H1 (cell line): ENCODE data around the gene WDR35. TPM values are rescaled to one million over a fixed set of nuclear protein-coding genes. Genes with fewer than 3 reads are reported as not detected.
A peak's percentile ranks its signal among the peaks of the same experiment; 100 is the strongest.

Experiments
- CTCF ChIA-PET: fragments of 300-600 bp; sonication (Branson Sonifier 250); formaldehyde crosslinking; loops from one replicate; lab custom pipeline; 2021; ENCODE audit not compliant: partially characterized antibody; lab: Charles Lee
- POLR2A ChIA-PET: fragments of 300-600 bp; sonication (Branson Sonifier 250); formaldehyde crosslinking; loops from one replicate; lab custom pipeline; 2021; ENCODE audit warnings: inconsistent platforms; ENCODE audit not compliant: partially characterized antibody; lab: Charles Lee
- DNase-seq, 2 experiments: peaks; one replicate each; pipeline versions ENCODE4 v3.0.0 to v3.0.0-alpha.2; 2010 to 2022; ENCODE audit warnings: low spot score in 2 of 2, low read depth in 1 of 2, mixed read lengths in 1 of 2
- FAIRE-seq: peaks from 2 replicates; lab custom pipeline; 2011; peaks lifted over from hg19 to GRCh38; lab: Jason Lieb, UNC
- H2AFZ ChIP-seq: 2 replicates; pipeline ENCODE4 v1.8.1; 2012; ENCODE audit warnings: low read length, inconsistent platforms
- H2AK5ac ChIP-seq: 2 replicates; pipeline ENCODE4 v1.6.1; 2013; ENCODE audit warnings: low read depth, low read length
- H2BK120ac ChIP-seq: replicated peaks from 2 replicates; pipeline ENCODE3; 2013; ENCODE audit warnings: low read depth, low read length, inconsistent platforms
- H2BK12ac ChIP-seq: 2 replicates; pipeline ENCODE4 v1.6.1; 2013; ENCODE audit warnings: low read depth, low read length
- H2BK15ac ChIP-seq: 2 replicates; pipeline ENCODE4 v1.6.1; 2013; ENCODE audit warnings: low read length
- H2BK20ac ChIP-seq: 2 replicates; pipeline ENCODE4 v1.6.1; 2013; ENCODE audit warnings: low read length
- H2BK5ac ChIP-seq: 2 replicates; pipeline ENCODE4 v1.6.1; 2013; ENCODE audit warnings: low read depth, low read length
- H3K14ac ChIP-seq: 2 replicates; pipeline ENCODE4 v1.6.1; 2013; ENCODE audit warnings: inconsistent platforms; ENCODE audit not compliant: insufficient read length
- H3K18ac ChIP-seq: 2 replicates; pipeline ENCODE4 v1.6.1; 2013; ENCODE audit warnings: low read length; ENCODE audit errors: extremely low read depth
- H3K23ac ChIP-seq: 2 replicates; pipeline ENCODE4 v1.6.1; 2013; ENCODE audit warnings: inconsistent platforms; ENCODE audit not compliant: insufficient read length
- H3K23me2 ChIP-seq: 2 replicates; pipeline ENCODE4 v1.6.1; 2013; ENCODE audit warnings: low read depth, low read length
- H3K27ac ChIP-seq: 2 replicates; pipeline ENCODE4 v1.6.1; 2011; ENCODE audit warnings: low read depth, low read length, inconsistent platforms
- H3K27me3 ChIP-seq, 4 experiments: replicated peaks in 1 of 4; 1 replicate in 1 of 4; 2 replicates in 3 of 4; pipeline versions ENCODE4 v1.6.1 to v1.8.1; 2011 to 2013; ENCODE audit warnings: low read length in 3 of 4, mild to moderate bottlenecking in 3 of 4, inconsistent platforms in 2 of 4, mixed read lengths in 2 of 4, moderate library complexity in 1 of 4; ENCODE audit not compliant: control insufficient read depth in 3 of 4, insufficient read depth in 3 of 4; ENCODE audit errors: extremely low read depth in 1 of 4
- H3K36me3 ChIP-seq, 4 experiments: 2 replicates each; pipeline versions ENCODE4 v1.6.1 to v1.8.1; 2011 to 2013; ENCODE audit warnings: mild to moderate bottlenecking in 4 of 4, low read length in 3 of 4, moderate library complexity in 2 of 4, control low read depth in 1 of 4, inconsistent platforms in 1 of 4; ENCODE audit not compliant: insufficient read depth in 4 of 4, control insufficient read depth in 2 of 4
- H3K4ac ChIP-seq: replicated peaks from 2 replicates; pipeline ENCODE3; 2013; ENCODE audit warnings: low read length, low read depth, mixed read lengths, inconsistent platforms; ENCODE audit not compliant: insufficient read length
- H3K4me1 ChIP-seq, 4 experiments: replicated peaks in 1 of 4; 1 replicate in 1 of 4; 2 replicates in 3 of 4; pipeline versions ENCODE4 v1.6.1 to v1.8.1; 2011 to 2013; ENCODE audit warnings: low read length in 3 of 4, inconsistent platforms in 2 of 4, mixed read lengths in 1 of 4; ENCODE audit not compliant: insufficient read depth in 4 of 4, control insufficient read depth in 3 of 4
- H3K4me2 ChIP-seq, 2 experiments: 2 replicates each; pipeline versions ENCODE4 v1.6.1 to v1.8.1; 2011 to 2013; ENCODE audit warnings: low read depth in 2 of 2, low read length in 2 of 2, control low read depth in 1 of 2, inconsistent platforms in 1 of 2, mild to moderate bottlenecking in 1 of 2; ENCODE audit not compliant: insufficient read depth in 1 of 2
- H3K4me3 ChIP-seq, 4 experiments: fragments of 200-600, 300-600 bp in 1 of 4; sonication (generic), shearing (Covaris generic), sonication (Bioruptor Twin) in 1 of 4; 2 replicates each; pipeline versions ENCODE4 v1.5.1 to v1.8.1; 2011 to 2016; ENCODE audit warnings: low read length in 4 of 4, low read depth in 3 of 4, control low read depth in 2 of 4, inconsistent platforms in 2 of 4, mild to moderate bottlenecking in 2 of 4, mixed read lengths in 1 of 4, moderate library complexity in 1 of 4; ENCODE audit not compliant: insufficient read depth in 2 of 4; ENCODE audit errors: extremely low read depth in 1 of 4
- H3K56ac ChIP-seq: replicated peaks from 2 replicates; pipeline ENCODE3; 2013; ENCODE audit warnings: low read depth, mild to moderate bottlenecking, mixed read lengths, low read length, inconsistent platforms; ENCODE audit not compliant: insufficient read length
- H3K79me1 ChIP-seq: 2 replicates; pipeline ENCODE4 v1.6.1; 2013; ENCODE audit warnings: low read depth, low read length, control low read depth
- H3K79me2 ChIP-seq, 2 experiments: 2 replicates each; pipeline versions ENCODE4 v1.6.1 to v1.8.1; 2012 to 2013; ENCODE audit warnings: low read length in 2 of 2, mild to moderate bottlenecking in 2 of 2, inconsistent platforms in 1 of 2; ENCODE audit not compliant: insufficient read depth in 2 of 2, control insufficient read depth in 1 of 2
- H3K9ac ChIP-seq, 4 experiments: replicated peaks in 1 of 4; 1 replicate in 1 of 4; 2 replicates in 3 of 4; pipeline versions ENCODE4 v1.6.1 to v1.8.1; 2011 to 2013; ENCODE audit warnings: low read depth in 3 of 4, low read length in 3 of 4, control low read depth in 2 of 4, mild to moderate bottlenecking in 2 of 4, moderate library complexity in 2 of 4, inconsistent platforms in 1 of 4; ENCODE audit errors: extremely low read depth in 1 of 4
- H3K9me3 ChIP-seq, 2 experiments: 2 replicates each; pipeline versions ENCODE4 v1.6.1 to v1.8.1; 2012 to 2013; ENCODE audit warnings: mild to moderate bottlenecking in 2 of 2, moderate library complexity in 2 of 2, control low read depth in 1 of 2, inconsistent platforms in 1 of 2, low read depth in 1 of 2, low read length in 1 of 2, mixed read lengths in 1 of 2; ENCODE audit not compliant: insufficient read depth in 2 of 2
- H4K20me1 ChIP-seq, 2 experiments: replicated peaks in 1 of 2; 2 replicates each; pipeline versions ENCODE3 to v1.8.1; 2011 to 2013; ENCODE audit warnings: inconsistent platforms in 2 of 2, low read length in 2 of 2, mild to moderate bottlenecking in 1 of 2; ENCODE audit not compliant: insufficient read depth in 2 of 2, control insufficient read depth in 1 of 2
- H4K5ac ChIP-seq: 2 replicates; pipeline ENCODE4 v1.6.1; 2013; ENCODE audit warnings: low read length, low read depth, mixed read lengths, inconsistent platforms; ENCODE audit not compliant: insufficient read length
- H4K8ac ChIP-seq: 2 replicates; pipeline ENCODE4 v1.8.0; 2013; ENCODE audit warnings: mild to moderate bottlenecking, moderate library complexity, low read length, inconsistent platforms; ENCODE audit not compliant: insufficient read depth; ENCODE audit errors: extremely low read depth
- H4K91ac ChIP-seq: replicated peaks from 2 replicates; pipeline ENCODE3; 2013; ENCODE audit warnings: low read length, mixed read lengths, inconsistent platforms; ENCODE audit not compliant: insufficient read length
- BACH1 ChIP-seq: IDR thresholded peaks from 2 replicates; pipeline ENCODE4 v1.6.1; 2012; ENCODE audit warnings: low read length, improper control_type of control experiment
- BRCA1 ChIP-seq: IDR thresholded peaks from 2 replicates; pipeline ENCODE4 v1.6.1; 2012; ENCODE audit warnings: low read depth, low read length, improper control_type of control experiment
- CBX8 ChIP-seq: fragments of 300-800, 300-1000 bp; sonication (generic); IDR thresholded peaks from 2 replicates; pipeline ENCODE4 v1.7.1; 2016; ENCODE audit warnings: low read depth, low read length, borderline replicate concordance
- EGR1 ChIP-seq: IDR thresholded peaks from 2 replicates; pipeline ENCODE4 v1.6.1; 2011; ENCODE audit warnings: low read depth, low read length, borderline replicate concordance
- KDM5A ChIP-seq: fragments of 200-600 bp; IDR thresholded peaks from 2 replicates; pipeline ENCODE4 v1.7.1; 2012; ENCODE audit warnings: mild to moderate bottlenecking, low read length, inconsistent platforms, mixed read lengths
- MAFK ChIP-seq: IDR thresholded peaks from 2 replicates; pipeline ENCODE4 v1.6.1; 2012; ENCODE audit warnings: low read depth, mild to moderate bottlenecking, improper control_type of control experiment, low read length
- NANOG ChIP-seq: IDR thresholded peaks from 2 replicates; pipeline ENCODE4 v1.6.1; 2011; ENCODE audit warnings: low read length, low read depth, mild to moderate bottlenecking, inconsistent platforms; ENCODE audit not compliant: insufficient read depth, poor library complexity, severe bottlenecking
- PHF8 ChIP-seq: fragments of 200-600 bp; sonication (generic); conservative IDR thresholded peaks from 2 replicates; pipeline ENCODE4 v1.7.1; 2012; ENCODE audit warnings: low read depth, mild to moderate bottlenecking, inconsistent platforms, low read length, moderate library complexity
- RFX5 ChIP-seq: IDR thresholded peaks from 2 replicates; pipeline ENCODE4 v1.6.1; 2011; ENCODE audit warnings: low read depth, low read length, improper control_type of control experiment, borderline replicate concordance
- TAF1 ChIP-seq: IDR thresholded peaks from 2 replicates; pipeline ENCODE4 v1.6.1; 2011; ENCODE audit warnings: mild to moderate bottlenecking, low read depth, low read length
- TAF7 ChIP-seq: optimal IDR thresholded peaks from 2 replicates; pipeline ENCODE3; 2011; ENCODE audit warnings: low read depth, mild to moderate bottlenecking, inconsistent platforms, low read length, moderate library complexity, borderline replicate concordance
- ZNF274 ChIP-seq: IDR thresholded peaks from 2 replicates; pipeline ENCODE4 v1.7.0; 2012; ENCODE audit warnings: low read length, borderline replicate concordance; ENCODE audit errors: extremely low read depth
- WGBS, 2 experiments: shearing (Covaris generic) in 1 of 2; methylation state at CpG; one replicate each; pipeline versions ENCODE4 v1.1.6 to v1.1.7; 2013 to 2015; ENCODE audit warnings: low lambda C conversion rate in 2 of 2, mixed read lengths in 2 of 2, inconsistent platforms in 1 of 2, low coverage in 1 of 2, missing lambda C conversion rate in 1 of 2; ENCODE audit not compliant: insufficient replicate concordance in 2 of 2, insufficient coverage in 1 of 2, insufficient read length in 1 of 2; ENCODE audit errors: extremely low coverage in 1 of 2, missing lambda C conversion rate in 1 of 2; 5-methylcytosine and 5-hydroxymethylcytosine counted together
- polyA plus RNA-seq, 7 experiments: library from polyadenylated mRNA; depleted of rRNA in 3 of 7; stranded (reverse) in 5 of 7; unstranded in 2 of 7; fragments of >200 nt in 5 of 7; fragments of 200-250 nt in 2 of 7; gene quantifications; 1 replicate in 5 of 7; 2 replicates in 1 of 7; 4 replicates in 1 of 7; pipeline versions ENCODE4 v1.2.1 to v1.2.3, GENCODE V29; 2011 to 2013; ENCODE audit warnings: missing spikeins in 2 of 7, mixed read lengths in 2 of 7
- total RNA-seq: library from RNA; stranded (reverse); fragmentation: NEBNext Ultra II Directional; extraction: Animal tissue kit (Norgen Biotek cat#: 25700); gene quantifications from 2 replicates; pipeline ENCODE4 v1.2.1, GENCODE V29; 2021

The WDR35 gene
- total and polyA plus RNA-seq, 2 of the 8 experiments (the other 6 are each of a cell fraction or from before 2014, with no cell fraction given), result 9.0 to 25.5 TPM

GRCh38 chr2:20011276-20012031 is 21.5 kb upstream of the WDR35 start:
- H3K4me2 ChIP-seq, result peak overlapping the region; percentile 91 to 94
- H3K36me3 ChIP-seq, result no peaks in the 10 kb centered on the region
- FAIRE-seq (no peak), DNase-seq (no peak)
- peak overlapping the region; percentile 44 to 67 (median 58) for H3K4me3 ChIP-seq
- CTCF ChIA-PET, result interaction anchor here (0.6 to 9.4 kb wide), 9 partner anchors 21 to 631 kb away, joined by 3 to 125 read pairs (median 4); partner anchors contain the start of gene WDR35
- H3K23ac ChIP-seq, result no peak overlapping the region
- peak overlapping the region; percentile 99 for H2AFZ ChIP-seq
- no peak overlapping the region for H2AK5ac ChIP-seq
- 0 out of 2 replicates have a peak overlapping the region, but pooled peaks have one; percentile 70 for H2BK12ac ChIP-seq
- H3K27ac ChIP-seq, result no peak overlapping the region
- no peak overlapping the region for H3K4ac ChIP-seq
- H2BK120ac ChIP-seq, result no peak overlapping the region
- no peak overlapping the region for H4K5ac ChIP-seq
- peak overlapping the region in 1 of 4 experiments; percentile 73; a peak in 2 of 7 replicates for H3K9ac ChIP-seq
- no peaks in the 10 kb centered on the region for H4K20me1 ChIP-seq
- peaks cover 0 to 23% (median 14%) of the 10 kb centered on the region in 4 experiments; a peak in 6 of 7 replicates for H3K27me3 ChIP-seq
- H3K9me3 ChIP-seq, result 0 out of 4 replicates have a peak, but pooled peaks cover 0 to 2% of the 10 kb centered on the region in 2 experiments
- no peak overlapping the region for H2BK20ac ChIP-seq
- no peak overlapping the region for H2BK5ac ChIP-seq
- POLR2A ChIA-PET, result interaction anchor here (0.6 to 1.8 kb wide), 5 partner anchors 10 to 510 kb away, joined by 3 to 7 read pairs (median 3); partner anchors contain the start of gene WDR35
- no peaks in the 10 kb centered on the region for H3K79me1 ChIP-seq
- no peak overlapping the region for H3K14ac ChIP-seq
- no peak overlapping the region for H3K18ac ChIP-seq
- peaks cover 0 to 13% (median 7%) of the 10 kb centered on the region in 4 experiments; a peak in 3 of 7 replicates for H3K4me1 ChIP-seq
- no peak overlapping the region for H4K91ac ChIP-seq
- 81% methylated on average over 14 of the region's 14 CpGs; no CpG with 5 or more reads in 1 of the 2 experiments for WGBS, 2 experiments
- H3K79me2 ChIP-seq, result no peaks in the 10 kb centered on the region
- no peak overlapping the region for H3K56ac ChIP-seq
- no peak overlapping the region for H2BK15ac ChIP-seq
- peak overlapping the region; percentile 30; the same call in 1 of the 2 replicates for H4K8ac ChIP-seq
- peaks cover 9% of the 10 kb centered on the region; the same call in 1 of the 2 replicates for H3K23me2 ChIP-seq
- TF ChIP-seq TAF1, result no peak
- no peak for TF ChIP-seq ZNF274
- no peak for TF ChIP-seq NANOG
- TF ChIP-seq RFX5, result no peak
- no peak for TF ChIP-seq EGR1
- TF ChIP-seq MAFK, result no peak
- no peak for TF ChIP-seq BACH1
- TF ChIP-seq TAF7, result no peak
- TF ChIP-seq PHF8, result no peak
- no peak for TF ChIP-seq KDM5A
- no peak for TF ChIP-seq CBX8
- no peak for TF ChIP-seq BRCA1
